ENCODE measurements around the gene ASIC2.

ASIC2 gene

DNA sequence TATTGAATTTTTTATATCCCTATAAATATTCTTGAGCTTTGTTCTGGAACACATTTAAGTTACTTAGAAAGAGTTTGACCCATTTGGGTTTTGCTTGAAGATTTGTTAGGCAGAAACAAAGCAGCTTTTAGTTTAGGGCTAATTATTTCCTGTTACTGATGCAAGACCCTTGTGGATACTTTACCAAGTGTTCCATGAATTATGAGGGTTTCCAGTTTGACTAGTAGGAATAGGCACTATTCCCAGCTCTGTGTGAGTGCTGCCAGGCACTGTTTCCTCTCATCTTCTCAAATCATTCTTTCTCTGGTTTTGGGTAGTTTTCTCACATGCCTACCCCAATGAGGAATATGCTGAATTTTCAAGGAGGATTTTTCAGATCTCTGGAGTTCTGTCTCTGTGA is 221.4 kb downstream of the ASIC2 start:
- Histone ChIP-seq H3K4me1 (ENCODE audit: control insufficient read depth, low read length) (no peaks in the 10 kb centered on the region), H3K9me2 (replicated peaks; ENCODE audit: control insufficient read depth, low read length) (no peaks in the 10 kb centered on the region), H3K4me3 (ENCODE audit: low read length) (no peak overlapping the region), H4K20me1 (ENCODE audit: control insufficient read depth, insufficient read depth, low read depth, low read length) (no peaks in the 10 kb centered on the region), H3K4me2 (ENCODE audit: low read length) (no peak overlapping the region), H3K27me3 (ENCODE audit: control insufficient read depth, low read length) (no peaks in the 10 kb centered on the region), H3K27ac (ENCODE audit: low read depth, low read length) (no peak overlapping the region), H3K79me2 (ENCODE audit: control insufficient read depth, low read length) (no peaks in the 10 kb centered on the region), H3K9me3 (ENCODE audit: control insufficient read depth, insufficient read depth, low read length) (no peaks in the 10 kb centered on the region), H3K36me3 (ENCODE audit: control insufficient read depth, low read length) (no peaks in the 10 kb centered on the region), H3F3A (ENCODE audit: control insufficient read depth, insufficient read depth) (no peaks in the 10 kb centered on the region)
- no peak for TF ChIP-seq EZH2phosphoT487 (IDR thresholded peaks at IDR 0.05; ENCODE audit: borderline replicate concordance, low read length)
- TF ChIP-seq, protein P1, sequence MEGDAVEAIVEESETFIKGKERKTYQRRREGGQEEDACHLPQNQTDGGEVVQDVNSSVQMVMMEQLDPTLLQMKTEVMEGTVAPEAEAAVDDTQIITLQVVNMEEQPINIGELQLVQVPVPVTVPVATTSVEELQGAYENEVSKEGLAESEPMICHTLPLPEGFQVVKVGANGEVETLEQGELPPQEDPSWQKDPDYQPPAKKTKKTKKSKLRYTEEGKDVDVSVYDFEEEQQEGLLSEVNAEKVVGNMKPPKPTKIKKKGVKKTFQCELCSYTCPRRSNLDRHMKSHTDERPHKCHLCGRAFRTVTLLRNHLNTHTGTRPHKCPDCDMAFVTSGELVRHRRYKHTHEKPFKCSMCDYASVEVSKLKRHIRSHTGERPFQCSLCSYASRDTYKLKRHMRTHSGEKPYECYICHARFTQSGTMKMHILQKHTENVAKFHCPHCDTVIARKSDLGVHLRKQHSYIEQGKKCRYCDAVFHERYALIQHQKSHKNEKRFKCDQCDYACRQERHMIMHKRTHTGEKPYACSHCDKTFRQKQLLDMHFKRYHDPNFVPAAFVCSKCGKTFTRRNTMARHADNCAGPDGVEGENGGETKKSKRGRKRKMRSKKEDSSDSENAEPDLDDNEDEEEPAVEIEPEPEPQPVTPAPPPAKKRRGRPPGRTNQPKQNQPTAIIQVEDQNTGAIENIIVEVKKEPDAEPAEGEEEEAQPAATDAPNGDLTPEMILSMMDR (IDR thresholded peaks at IDR 0.05; ENCODE audit: low read depth, low read length, poor library complexity, severe bottlenecking), result no peak

DNA sequence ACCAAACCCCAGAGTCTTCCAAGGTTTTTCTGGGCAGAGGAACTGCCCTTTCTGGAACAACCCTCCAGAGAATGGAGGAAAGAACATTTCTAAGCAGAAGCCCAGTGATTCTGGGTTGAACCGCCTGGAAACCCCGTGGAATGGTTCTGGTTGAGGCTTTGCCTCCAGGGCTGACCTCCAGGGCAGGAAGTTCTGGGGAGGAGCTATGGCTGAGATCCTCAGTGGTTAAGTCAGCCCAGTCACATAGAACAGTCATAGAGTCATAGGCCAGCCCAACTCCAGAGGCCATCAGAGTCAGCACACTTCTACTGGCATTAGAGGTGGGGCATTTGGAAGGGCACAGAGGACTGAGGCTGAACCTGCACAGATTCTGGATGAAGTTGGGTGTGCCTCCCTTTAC is 235.5 kb downstream of the ASIC2 start:
- TF ChIP-seq EZH2phosphoT487 (IDR thresholded peaks at IDR 0.05; ENCODE audit: borderline replicate concordance, low read length), result no peak
- TF ChIP-seq, protein P1 (IDR thresholded peaks at IDR 0.05; ENCODE audit: low read depth, low read length, poor library complexity, severe bottlenecking), result no peak

DNA sequence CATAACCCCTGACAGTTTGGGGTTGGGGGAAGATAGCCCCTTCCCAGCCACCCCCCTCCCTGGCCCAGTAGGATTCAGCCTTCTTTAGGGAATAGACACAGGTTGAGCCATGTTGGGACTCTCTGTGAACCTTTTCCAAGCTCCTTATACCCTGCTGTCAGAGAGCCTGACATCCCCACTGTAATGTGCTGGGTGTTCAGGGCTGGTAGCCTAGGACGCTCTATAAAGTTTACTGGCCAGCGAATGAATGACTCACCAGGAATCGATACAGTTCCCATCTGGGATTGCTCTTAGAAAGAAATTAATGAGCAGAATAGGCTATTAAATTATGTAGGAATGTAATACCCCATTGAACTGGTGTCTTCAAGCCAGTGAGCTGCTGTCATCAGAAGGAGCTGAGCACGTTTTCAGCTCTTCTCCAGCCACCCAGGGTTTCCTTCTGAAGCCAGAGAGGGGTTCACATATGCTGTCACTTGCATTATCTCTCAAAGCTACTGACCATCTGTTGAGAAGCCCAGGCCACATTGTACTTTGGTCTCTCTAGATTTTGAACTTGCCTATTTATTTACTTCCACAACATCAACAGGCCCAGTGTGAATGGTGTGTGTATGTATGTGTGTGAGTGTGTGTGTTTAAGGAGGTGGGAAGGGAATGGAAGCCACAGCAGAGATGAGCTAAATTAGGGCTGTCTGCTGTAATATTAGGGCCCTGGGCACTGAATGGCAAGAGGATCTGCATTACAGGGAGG is 236.5 kb downstream of the ASIC2 start:
- no peak for TF ChIP-seq EZH2phosphoT487 (IDR thresholded peaks at IDR 0.05; ENCODE audit: borderline replicate concordance, low read length)
- TF ChIP-seq, protein P1 (IDR thresholded peaks at IDR 0.05; ENCODE audit: low read depth, low read length, poor library complexity, severe bottlenecking), result no peak
- Histone ChIP-seq H3F3A (ENCODE audit: control insufficient read depth, insufficient read depth) (no peaks in the 10 kb centered on the region), H3K4me2 (ENCODE audit: low read length) (no peak overlapping the region), H3K27ac (ENCODE audit: low read depth, low read length) (no peak overlapping the region), H3K79me2 (ENCODE audit: control insufficient read depth, low read length) (no peaks in the 10 kb centered on the region), H3K9me2 (replicated peaks; ENCODE audit: control insufficient read depth, low read length) (no peaks in the 10 kb centered on the region), H3K4me1 (ENCODE audit: control insufficient read depth, low read length) (no peaks in the 10 kb centered on the region), H3K9me3 (ENCODE audit: control insufficient read depth, insufficient read depth, low read length) (no peaks in the 10 kb centered on the region), H3K4me3 (ENCODE audit: low read length) (no peak overlapping the region), H3K36me3 (ENCODE audit: control insufficient read depth, low read length) (no peaks in the 10 kb centered on the region), H4K20me1 (ENCODE audit: control insufficient read depth, insufficient read depth, low read depth, low read length) (no peaks in the 10 kb centered on the region), H3K27me3 (ENCODE audit: control insufficient read depth, low read length) (no peaks in the 10 kb centered on the region)

More for the DNA sequence above, 235.5 kb downstream of the ASIC2 start:
- H3K9me3 ChIP-seq (ENCODE audit: control insufficient read depth, insufficient read depth, low read length), result no peaks in the 10 kb centered on the region
- H3K27ac ChIP-seq (ENCODE audit: low read depth, low read length), result no peak overlapping the region
- no peak overlapping the region for H3K4me2 ChIP-seq (ENCODE audit: low read length)
- H3K36me3 ChIP-seq (ENCODE audit: control insufficient read depth, low read length), result no peaks in the 10 kb centered on the region
- no peaks in the 10 kb centered on the region for H3F3A ChIP-seq (ENCODE audit: control insufficient read depth, insufficient read depth)
- no peaks in the 10 kb centered on the region for H3K79me2 ChIP-seq (ENCODE audit: control insufficient read depth, low read length)
- no peaks in the 10 kb centered on the region for H4K20me1 ChIP-seq (ENCODE audit: control insufficient read depth, insufficient read depth, low read depth, low read length)
- H3K4me1 ChIP-seq (ENCODE audit: control insufficient read depth, low read length), result no peaks in the 10 kb centered on the region
- no peaks in the 10 kb centered on the region for H3K9me2 ChIP-seq (replicated peaks; ENCODE audit: control insufficient read depth, low read length)
- H3K27me3 ChIP-seq (ENCODE audit: control insufficient read depth, low read length), result no peaks in the 10 kb centered on the region
- H3K4me3 ChIP-seq (ENCODE audit: low read length), result no peak overlapping the region
